HUES6 (cell line): ENCODE data around the gene SPAG7.
A peak's percentile ranks its signal among the peaks of the same experiment; 100 is the strongest.

Experiments used
- H3K27ac ChIP-seq: 2 replicates; pipeline ENCODE4 v1.7.0; 2013; ENCODE audit warnings: low read depth, mild to moderate bottlenecking, low read length, inconsistent platforms
- H3K27me3 ChIP-seq: 2 replicates; pipeline ENCODE4 v1.6.1; 2013; ENCODE audit warnings: low read length; ENCODE audit not compliant: control insufficient read depth, insufficient read depth
- H3K36me3 ChIP-seq: 2 replicates; pipeline ENCODE4 v1.6.1; 2013; ENCODE audit warnings: low read length; ENCODE audit not compliant: control insufficient read depth, insufficient read depth
- H3K4me1 ChIP-seq: 2 replicates; pipeline ENCODE4 v1.6.1; 2013; ENCODE audit warnings: low read length; ENCODE audit not compliant: control insufficient read depth, insufficient read depth
- H3K4me3 ChIP-seq: 2 replicates; pipeline ENCODE4 v1.5.1; 2013; ENCODE audit warnings: low read depth, low read length
- H3K9ac ChIP-seq: one replicate; pipeline ENCODE4 v1.6.1; 2013; ENCODE audit warnings: mild to moderate bottlenecking, low read length
- H3K9me3 ChIP-seq: 2 replicates; pipeline ENCODE4 v1.6.1; 2013; ENCODE audit warnings: low read depth, low read length; ENCODE audit not compliant: control insufficient read depth, insufficient read depth

Gene SPAG7

DNA sequence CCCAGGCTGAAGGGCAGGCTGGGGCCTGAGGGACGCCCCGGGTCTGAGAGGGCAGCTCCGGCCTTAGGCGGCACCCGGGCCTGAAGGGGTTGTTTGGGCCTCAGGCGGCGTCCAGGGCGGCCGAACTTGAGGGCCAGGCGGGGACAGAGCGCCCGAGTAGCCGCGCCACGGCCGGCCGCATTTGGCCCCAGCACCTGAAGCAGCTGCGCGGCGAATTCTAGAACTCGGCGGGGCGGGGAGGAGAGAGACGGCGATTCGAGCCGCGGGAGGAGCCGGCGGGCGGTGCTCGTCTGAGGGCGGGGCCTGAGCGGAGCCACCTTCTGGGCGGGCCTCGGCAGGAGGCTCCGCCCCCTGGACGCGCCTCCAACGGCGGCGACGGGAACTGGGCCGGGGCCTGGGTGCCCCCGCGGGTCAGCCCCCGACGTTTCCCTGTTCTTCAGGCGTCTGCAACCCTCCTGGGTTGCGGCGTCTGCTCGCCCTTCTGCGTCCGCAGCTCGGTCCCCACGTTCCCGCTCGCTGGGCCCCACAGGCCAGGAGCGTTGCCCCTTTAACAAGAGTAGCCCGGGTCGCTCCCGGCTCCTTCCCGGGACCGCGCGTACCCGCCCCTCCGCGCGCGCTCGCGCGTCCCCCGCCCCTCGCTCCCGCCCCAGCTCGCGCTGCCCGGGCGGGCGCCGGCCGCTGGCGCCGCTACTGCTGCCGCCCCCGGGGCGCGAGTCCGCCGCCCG lies 29.8 kb upstream of the SPAG7 start, which contains the start of the genes INCA1 and KIF1C:
Gene INCA1 (minus strand): TSS at position 221 of the 725 bp plus-strand sequence. CDS start 3,085 bp downstream, outside the sequence.
Gene KIF1C (plus strand): TSS at position 649 of the 725 bp plus-strand sequence. CDS start 2,297 bp downstream, outside the sequence.
- H3K4me3 ChIP-seq: peak within 1 kb of the TSS; percentile 100
- H3K9ac ChIP-seq: peak within 1 kb of the TSS; percentile 85
- peaks cover 17% of the 10 kb centered on the region for H3K4me1 ChIP-seq
- peaks cover 10% of the 10 kb centered on the region; the same call in 1 of the 2 replicates for H3K27me3 ChIP-seq
- peaks cover 20% of the 10 kb centered on the region for H3K36me3 ChIP-seq
- H3K9me3 ChIP-seq: no peaks in the 10 kb centered on the region
- H3K27ac ChIP-seq: peak within 1 kb of the TSS; percentile 98; the same call in 1 of the 2 replicates

DNA sequence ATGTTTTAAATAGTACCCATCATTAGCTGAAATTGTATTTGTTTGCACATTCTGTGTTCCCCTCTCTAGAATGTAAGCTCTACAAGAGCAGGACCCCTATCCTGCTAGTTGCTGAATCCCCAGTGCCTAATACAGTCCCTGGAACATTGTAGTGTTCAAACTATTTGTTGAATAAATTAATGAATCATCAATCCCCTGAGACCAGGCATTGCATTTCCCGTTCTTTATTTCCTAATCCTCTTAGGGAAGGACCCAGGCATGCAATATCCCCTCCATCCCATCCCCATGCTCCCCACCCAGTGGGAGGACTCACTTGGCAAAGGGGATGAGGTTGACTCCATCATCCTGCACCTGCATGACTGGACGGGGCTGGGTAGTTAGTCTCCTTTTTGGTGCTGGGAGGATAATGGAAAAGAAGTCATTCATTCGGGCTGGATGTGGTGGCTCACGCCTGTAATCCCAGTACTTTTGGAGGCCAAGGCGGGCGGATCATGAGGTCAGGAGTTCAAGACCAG lies 26.5 kb upstream of the SPAG7 start:
- no peak overlapping the region for H3K9ac ChIP-seq
- H3K4me1 ChIP-seq: peaks cover 7% of the 10 kb centered on the region
- H3K27ac ChIP-seq: no peak overlapping the region
- no peaks in the 10 kb centered on the region for H3K36me3 ChIP-seq
- H3K4me3 ChIP-seq: no peak overlapping the region
- H3K9me3 ChIP-seq: no peaks in the 10 kb centered on the region
- H3K27me3 ChIP-seq: peaks cover 10% of the 10 kb centered on the region; the same call in 1 of the 2 replicates

DNA sequence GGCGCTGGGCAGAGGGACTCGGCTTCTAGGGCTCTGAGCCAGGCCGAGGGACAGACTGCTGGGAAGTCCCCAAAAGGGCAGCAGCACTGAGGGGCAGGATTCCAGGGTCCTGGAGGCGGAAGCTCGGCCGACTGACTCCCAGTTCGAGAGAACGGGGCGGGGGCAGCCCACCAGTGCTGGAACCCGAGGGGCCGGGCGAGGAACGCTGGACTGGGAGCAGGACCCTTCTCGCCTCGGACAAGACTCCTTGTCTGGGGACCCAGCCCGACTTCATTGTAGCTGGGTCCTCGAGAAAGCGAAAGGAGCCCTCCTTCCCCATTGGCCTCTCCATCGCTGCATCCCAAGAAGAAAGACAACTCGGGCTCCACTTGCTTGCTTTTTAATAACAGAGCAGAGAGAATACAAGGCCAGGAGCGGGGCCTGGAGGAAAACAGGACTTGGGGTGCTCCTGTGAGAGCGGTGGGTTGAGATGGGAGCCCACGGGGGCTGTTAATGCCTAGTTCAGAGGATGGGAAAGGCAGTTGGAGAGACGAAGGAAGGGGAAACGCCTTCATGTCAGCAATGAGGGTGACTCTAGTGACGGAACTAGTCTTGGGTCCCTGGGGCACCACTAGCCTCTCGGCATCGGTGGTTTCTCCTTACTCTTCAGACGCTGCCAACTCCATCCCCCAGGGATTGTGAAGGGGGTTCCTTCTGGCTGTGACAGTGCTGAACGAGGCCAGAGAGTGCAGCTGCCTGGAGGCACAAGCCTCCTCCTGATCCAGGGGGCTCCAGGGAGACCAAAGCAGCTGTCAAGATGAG lies 20.4 kb upstream of the SPAG7 start:
- Histone ChIP-seq H3K9me3 (no peaks in the 10 kb centered on the region), H3K27ac (no peak overlapping the region; the same call in 1 of the 2 replicates), H3K9ac (peak overlapping the region; percentile 65), H3K4me1 (peaks cover 8% of the 10 kb centered on the region; the same call in 1 of the 2 replicates), H3K4me3 (peak overlapping the region; percentile 83), H3K36me3 (no peaks in the 10 kb centered on the region; the same call in 1 of the 2 replicates), H3K27me3 (no peaks in the 10 kb centered on the region)

DNA sequence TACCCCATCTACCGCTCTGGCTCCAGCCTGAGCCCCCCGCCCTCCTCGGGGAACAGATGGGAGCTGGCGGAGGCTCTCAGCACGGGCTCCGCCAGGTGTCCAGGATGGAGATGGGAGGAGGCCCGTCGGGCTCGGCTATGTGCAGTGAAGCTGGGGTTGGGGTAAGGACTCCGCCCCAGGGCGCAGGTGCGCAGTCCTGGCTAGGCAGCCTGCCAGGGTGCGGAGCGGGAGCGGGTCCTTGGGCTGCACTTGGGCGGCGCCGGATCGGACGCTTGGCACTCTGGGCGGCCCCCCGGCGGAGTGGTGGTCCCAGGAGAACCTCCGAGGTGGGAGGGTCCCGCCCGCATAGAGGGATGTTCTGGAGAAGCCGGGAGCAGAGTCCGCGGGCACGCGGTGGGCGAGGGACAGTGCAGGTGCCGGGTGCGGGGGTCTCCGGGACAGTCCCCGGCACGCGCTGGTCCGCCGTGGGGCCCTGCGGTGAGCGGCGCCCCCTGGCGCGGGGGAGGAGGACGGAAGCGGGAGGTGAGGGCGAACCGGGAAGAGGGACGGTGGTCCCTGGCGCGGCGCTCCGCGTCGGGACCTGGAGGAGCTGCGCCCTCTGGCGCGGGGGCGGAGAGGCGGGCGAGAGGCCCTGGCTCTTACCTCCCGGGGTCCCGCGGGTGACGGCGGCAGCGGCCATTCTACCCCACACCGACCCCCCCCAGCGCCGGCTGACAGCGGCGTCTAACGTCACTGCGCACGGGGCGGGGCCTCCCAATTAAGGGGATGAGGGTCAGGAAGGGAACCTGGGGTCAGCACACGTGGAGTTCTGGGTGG lies 19.5 kb upstream of the SPAG7 start, which contains the start of gene CAMTA2:
Gene CAMTA2 (minus strand): TSS at position 725 of the 816 bp plus-strand sequence. CDS start 1,453 bp downstream, outside the sequence.
- no peak within 1 kb of the TSS; the same call in 1 of the 2 replicates for H3K27ac ChIP-seq
- peaks cover 6% of the 10 kb centered on the region; the same call in 1 of the 2 replicates for H3K36me3 ChIP-seq
- no peaks in the 10 kb centered on the region for H3K9me3 ChIP-seq
- no peaks in the 10 kb centered on the region for H3K27me3 ChIP-seq
- H3K4me3 ChIP-seq: peak within 1 kb of the TSS; percentile 83
- H3K4me1 ChIP-seq: peaks cover 8% of the 10 kb centered on the region; the same call in 1 of the 2 replicates
- H3K9ac ChIP-seq: peak within 1 kb of the TSS; percentile 65

DNA sequence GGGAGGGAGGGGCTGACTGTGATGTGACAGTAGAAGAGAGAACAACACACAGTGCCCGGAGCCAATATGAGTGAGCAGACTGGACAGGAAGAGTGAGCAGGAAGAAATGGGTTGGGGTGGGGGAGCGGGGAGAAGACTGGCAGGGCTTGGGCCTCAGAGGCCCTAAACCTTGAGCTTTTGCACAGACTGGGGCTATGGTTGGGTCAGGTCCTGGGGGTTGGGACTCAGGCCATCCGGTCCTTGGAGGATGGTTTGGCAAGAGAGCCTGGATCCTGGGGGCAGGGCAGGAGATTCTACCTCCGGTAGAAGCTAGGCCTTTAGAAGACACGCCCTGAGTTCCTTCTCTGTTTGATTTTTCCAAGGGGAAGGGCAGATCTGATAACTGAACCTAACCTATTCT lies 18.8 kb upstream of the SPAG7 start:
- Histone ChIP-seq H3K4me1 (peaks cover 8% of the 10 kb centered on the region; the same call in 1 of the 2 replicates), H3K27ac (no peak overlapping the region), H3K4me3 (peak overlapping the region; percentile 83), H3K9ac (no peak overlapping the region), H3K9me3 (no peaks in the 10 kb centered on the region), H3K36me3 (peaks cover 6% of the 10 kb centered on the region; the same call in 1 of the 2 replicates), H3K27me3 (no peaks in the 10 kb centered on the region)

DNA sequence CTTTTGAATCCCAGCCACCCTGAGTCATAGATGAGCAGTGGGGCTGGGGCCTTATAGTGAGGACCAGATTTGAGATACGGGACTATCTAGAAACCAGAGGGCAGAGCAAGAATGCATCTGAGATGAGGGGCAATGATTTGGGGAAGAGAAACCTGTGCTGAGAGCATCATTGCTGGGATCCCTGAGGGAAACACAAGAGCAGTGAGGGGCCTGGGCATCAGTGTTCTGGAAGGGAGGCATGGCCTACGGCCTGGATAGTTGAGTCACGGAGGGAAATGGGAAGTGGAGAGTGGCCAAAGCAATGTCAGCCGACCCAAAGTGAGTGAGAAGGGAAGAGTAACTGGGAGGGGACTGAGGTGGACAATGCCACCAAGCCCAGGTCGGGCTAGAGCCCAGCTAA lies 14.7 kb upstream of the SPAG7 start:
- Histone ChIP-seq H3K36me3 (peaks cover 25% of the 10 kb centered on the region), H3K9ac (no peak overlapping the region), H3K4me1 (peaks cover 8% of the 10 kb centered on the region)

DNA sequence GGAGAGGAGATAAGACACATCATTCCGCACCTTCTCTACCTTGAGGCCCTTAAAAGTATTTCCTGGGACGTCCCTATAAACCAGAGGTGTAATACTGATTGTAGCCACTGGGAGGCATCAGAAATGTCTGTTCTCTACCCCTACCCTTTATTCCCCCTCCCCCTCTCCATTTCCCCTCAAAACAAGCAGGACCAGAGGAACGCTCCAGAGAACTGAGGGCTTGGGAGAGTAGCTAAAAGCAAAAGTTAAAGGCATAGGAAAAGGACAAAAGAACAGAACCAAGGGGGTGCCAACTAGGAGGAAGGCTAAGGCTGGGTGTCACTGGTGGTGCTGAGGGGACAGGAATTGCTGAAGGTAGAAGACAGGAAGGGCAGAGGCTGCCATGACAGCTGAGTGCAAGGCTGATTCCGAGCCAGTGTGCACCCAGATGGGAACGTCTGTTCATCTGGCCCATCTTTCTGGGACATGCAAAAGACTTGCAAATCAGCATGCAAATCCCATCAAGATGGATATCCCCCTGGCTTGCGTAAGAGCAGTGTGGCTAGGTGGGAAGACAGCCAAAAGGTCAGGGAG lies 13.1 kb upstream of the SPAG7 start:
- no peak overlapping the region for H3K27ac ChIP-seq
- H3K36me3 ChIP-seq: peaks cover 29% of the 10 kb centered on the region
- H3K9ac ChIP-seq: no peak overlapping the region

More for the DNA sequence above, 14.7 kb upstream of the SPAG7 start:
- no peaks in the 10 kb centered on the region for H3K9me3 ChIP-seq
- H3K27ac ChIP-seq: no peak overlapping the region
- H3K27me3 ChIP-seq: peaks cover 12% of the 10 kb centered on the region
- no peak overlapping the region for H3K4me3 ChIP-seq

DNA sequence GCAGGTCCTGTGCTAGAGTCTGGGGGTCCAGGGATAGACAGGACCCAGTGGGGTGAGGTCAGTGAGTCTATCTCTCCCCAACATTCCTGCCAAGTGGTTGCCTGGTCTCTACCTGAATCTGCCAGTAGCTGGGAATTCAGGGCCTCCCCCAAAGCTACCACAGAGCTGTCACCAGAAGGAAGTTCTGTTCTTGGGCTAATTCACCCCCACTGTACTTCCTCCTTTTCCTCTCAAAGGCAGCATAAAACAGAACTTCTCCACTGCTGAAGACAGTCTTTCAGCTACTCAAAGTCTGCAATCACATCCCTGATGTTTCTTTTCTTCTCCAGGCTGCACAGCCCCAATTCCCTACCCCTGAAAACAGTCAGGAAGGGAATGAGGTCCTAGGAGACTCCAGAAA lies 11.1 kb upstream of the SPAG7 start:
- no peak overlapping the region for H3K9ac ChIP-seq
- H3K27me3 ChIP-seq: peaks cover 35% of the 10 kb centered on the region
- peaks cover 29% of the 10 kb centered on the region for H3K36me3 ChIP-seq
- peaks cover 8% of the 10 kb centered on the region for H3K4me1 ChIP-seq
- H3K4me3 ChIP-seq: no peak overlapping the region
- no peak overlapping the region for H3K27ac ChIP-seq
- no peaks in the 10 kb centered on the region for H3K9me3 ChIP-seq

More for the DNA sequence above, 13.1 kb upstream of the SPAG7 start:
- Histone ChIP-seq H3K9me3 (no peaks in the 10 kb centered on the region), H3K4me3 (no peak overlapping the region), H3K27me3 (peaks cover 19% of the 10 kb centered on the region), H3K4me1 (peaks cover 8% of the 10 kb centered on the region)

DNA sequence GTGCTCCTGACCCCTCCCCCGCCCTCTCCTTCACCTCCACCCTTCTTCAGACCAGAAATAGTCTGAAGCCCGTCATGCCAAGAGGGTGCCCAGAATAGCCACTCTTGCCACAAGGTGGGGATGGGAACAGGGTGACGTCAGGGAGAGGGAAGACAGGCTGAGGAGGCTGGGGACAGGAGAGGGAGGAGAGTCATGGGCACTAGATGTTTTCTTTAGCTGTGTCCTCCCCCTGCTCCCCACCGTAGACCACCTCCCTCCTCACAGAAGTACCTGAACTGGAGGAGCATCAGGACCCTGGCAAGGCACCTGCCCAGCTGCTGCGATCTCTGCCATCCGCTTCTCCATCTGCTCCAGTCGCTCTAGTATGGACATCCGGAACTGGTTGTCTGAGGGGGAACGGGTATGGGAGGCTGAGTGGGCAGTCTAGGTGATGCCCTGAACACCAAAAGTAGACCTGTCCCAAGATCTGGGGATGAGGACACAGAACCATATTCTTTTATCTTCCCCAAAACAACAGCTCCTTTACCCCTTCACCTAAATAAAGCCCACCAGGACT lies 6.6 kb upstream of the SPAG7 start:
- no peak overlapping the region for H3K9ac ChIP-seq
- peaks cover 20% of the 10 kb centered on the region for H3K36me3 ChIP-seq
- H3K27me3 ChIP-seq: peaks cover 35% of the 10 kb centered on the region
- H3K4me3 ChIP-seq: no peak overlapping the region
- peaks cover 15% of the 10 kb centered on the region for H3K4me1 ChIP-seq
- no peaks in the 10 kb centered on the region for H3K9me3 ChIP-seq
- no peak overlapping the region for H3K27ac ChIP-seq
